ENCODE results near the gene FAM156B. TPM values are rescaled to one million over a fixed set of nuclear protein-coding genes. Genes with fewer than 3 reads are reported as not detected.
A peak's percentile ranks its signal among the peaks of the same experiment; 100 is the strongest.
"Not testable (repeated sequence)": the region's sequence is repeated elsewhere in the genome, so short reads cannot be mapped to it uniquely, and the experiment has no call there.

FAM156B gene
- total RNA-seq, 1 donor, result 20.3 TPM

DNA sequence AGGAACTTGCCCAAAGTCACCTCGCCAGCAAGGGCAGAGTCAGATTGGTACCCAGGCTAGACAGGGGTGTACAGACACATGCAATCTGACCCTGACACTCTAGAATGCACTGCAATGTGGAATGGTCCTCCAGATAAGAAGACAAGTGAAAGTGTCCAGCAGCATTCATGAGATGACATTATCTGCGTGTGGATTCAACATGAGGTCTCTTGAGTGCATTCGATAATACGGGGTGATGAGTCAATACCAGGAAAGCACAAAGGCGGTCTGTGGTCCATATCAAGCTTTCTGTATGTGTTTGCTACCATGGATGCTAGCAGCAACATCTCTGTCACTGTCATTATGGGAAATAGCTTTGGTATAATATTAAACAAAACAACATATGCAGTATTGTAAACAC, 22.5 kb upstream of the FAM156B start:
- H3K4me3 ChIP-seq (ENCODE audit: low read depth, low read length), result no peak overlapping the region
- DNase-seq (ENCODE audit: low read depth), result no peak
- TF ChIP-seq, protein P1, sequence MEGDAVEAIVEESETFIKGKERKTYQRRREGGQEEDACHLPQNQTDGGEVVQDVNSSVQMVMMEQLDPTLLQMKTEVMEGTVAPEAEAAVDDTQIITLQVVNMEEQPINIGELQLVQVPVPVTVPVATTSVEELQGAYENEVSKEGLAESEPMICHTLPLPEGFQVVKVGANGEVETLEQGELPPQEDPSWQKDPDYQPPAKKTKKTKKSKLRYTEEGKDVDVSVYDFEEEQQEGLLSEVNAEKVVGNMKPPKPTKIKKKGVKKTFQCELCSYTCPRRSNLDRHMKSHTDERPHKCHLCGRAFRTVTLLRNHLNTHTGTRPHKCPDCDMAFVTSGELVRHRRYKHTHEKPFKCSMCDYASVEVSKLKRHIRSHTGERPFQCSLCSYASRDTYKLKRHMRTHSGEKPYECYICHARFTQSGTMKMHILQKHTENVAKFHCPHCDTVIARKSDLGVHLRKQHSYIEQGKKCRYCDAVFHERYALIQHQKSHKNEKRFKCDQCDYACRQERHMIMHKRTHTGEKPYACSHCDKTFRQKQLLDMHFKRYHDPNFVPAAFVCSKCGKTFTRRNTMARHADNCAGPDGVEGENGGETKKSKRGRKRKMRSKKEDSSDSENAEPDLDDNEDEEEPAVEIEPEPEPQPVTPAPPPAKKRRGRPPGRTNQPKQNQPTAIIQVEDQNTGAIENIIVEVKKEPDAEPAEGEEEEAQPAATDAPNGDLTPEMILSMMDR (IDR thresholded peaks at IDR 0.05; ENCODE audit: insufficient read depth, low read depth, low read length), result no peak

DNA sequence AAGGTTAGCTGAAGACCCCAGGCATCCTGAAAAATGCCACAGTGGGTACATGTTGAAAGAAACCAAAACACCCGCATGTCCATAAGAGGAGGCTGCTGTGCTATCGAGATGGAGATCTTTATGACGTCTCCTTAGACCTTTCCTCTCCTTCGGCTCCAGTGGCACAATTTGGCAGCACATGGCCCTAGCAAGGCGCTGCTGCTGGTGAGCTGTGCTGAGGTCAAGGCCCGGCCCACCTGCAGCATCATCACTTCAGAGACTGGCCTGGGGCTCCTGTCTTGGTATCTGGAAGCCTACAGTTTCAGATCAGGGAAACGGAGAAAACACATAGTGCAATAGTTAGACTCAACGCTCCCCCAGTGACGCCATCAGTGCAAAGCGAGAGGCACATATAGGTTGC, 21.7 kb upstream of the FAM156B start:
- not testable (repeated sequence) for DNase-seq (ENCODE audit: low read depth); H3K4me3 ChIP-seq (ENCODE audit: low read depth, low read length)

DNA sequence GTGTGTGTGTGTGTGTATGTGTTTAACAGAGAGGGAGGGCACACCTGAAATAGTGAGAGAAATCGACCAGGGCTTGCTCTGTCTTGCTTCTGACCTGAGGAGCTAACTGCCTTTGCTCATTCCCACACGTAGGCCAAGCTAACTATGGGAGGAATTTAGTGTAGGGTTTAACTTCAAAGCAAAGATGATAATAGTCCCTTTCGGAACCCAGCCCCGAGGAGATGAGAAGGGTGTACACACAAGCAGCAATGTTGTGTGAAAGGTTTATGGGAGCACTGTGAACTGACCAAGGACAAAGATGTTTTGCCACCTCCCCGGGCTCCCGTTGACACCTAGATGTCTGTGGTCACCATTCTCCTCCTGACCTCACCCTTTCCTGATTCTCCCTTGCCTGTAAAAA, 20.7 kb upstream of the FAM156B start:
- not testable (repeated sequence) for DNase-seq (ENCODE audit: low read depth)

DNA sequence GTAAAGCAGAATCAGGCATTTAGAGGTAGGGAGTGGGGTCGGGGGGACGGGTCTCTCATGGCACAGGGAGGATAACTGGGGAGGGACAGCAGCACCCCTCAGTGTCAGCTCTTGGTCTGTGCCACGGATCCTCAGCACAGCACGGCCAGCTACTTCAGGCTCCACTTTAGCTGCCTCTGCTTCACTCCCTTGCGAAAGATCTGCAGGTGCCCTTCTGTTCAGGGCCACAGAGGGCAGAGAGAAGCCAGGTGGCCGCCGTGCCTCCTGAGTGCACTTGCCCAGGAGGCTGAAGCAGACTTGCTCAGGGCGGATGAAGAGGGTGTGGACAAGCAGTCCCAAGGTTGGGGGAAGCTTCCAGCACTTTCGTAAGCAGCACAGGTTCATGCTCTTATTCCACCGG, 9.7 kb upstream of the FAM156B start:
- DNase-seq (ENCODE audit: low read depth); H3K4me3 ChIP-seq (ENCODE audit: low read depth, low read length): not testable (repeated sequence)

More for the DNA sequence above, 20.7 kb upstream of the FAM156B start:
- H3K4me3 ChIP-seq (ENCODE audit: low read depth, low read length), result not testable (repeated sequence)

DNA sequence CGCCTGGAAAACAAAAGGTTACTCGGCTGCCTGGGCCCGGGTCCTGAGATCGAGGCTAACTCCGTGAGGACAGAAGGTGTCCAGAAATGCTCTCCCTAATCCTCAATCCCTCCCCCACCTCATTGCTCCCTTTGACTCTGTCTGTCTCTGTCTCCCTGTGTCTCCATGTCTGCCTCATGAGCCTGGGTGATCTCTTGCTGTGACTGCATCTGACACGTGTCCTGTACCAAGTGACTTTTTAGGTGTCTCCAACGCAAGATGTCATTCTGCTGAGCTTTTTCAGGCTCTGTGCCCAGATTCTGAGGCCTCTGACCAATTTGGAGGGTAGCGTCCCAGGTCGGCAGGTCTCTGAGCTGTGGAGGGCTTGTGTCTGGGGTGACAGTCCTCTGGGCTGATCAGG, 9.0 kb upstream of the FAM156B start:
- not testable (repeated sequence) for H3K4me3 ChIP-seq (ENCODE audit: low read depth, low read length)

DNA sequence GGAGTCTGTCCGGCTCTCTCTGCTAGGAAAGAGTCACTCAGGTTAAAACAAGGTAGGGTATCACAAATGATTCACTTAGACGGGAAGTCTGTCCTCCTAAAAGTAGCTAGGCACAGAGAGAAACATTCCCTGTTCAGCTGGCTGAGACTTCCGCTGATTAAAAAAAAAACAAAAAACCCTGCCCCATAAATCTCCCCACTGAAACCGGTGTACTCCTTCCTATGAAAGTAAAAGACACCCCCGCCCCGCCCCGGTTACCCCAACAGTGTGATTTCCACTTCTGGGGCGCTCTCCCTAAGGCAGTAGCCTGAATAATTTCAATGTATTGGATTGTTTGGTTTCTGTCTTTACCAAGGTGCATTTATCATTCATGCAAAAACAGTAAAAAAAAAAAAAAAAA, 692 bp upstream of the FAM156B start:
- not testable (repeated sequence) for H3K4me3 ChIP-seq (ENCODE audit: low read depth, low read length); DNase-seq (ENCODE audit: low read depth)

More for the DNA sequence above, 9.0 kb upstream of the FAM156B start:
- DNase-seq (ENCODE audit: low read depth), result not testable (repeated sequence)

DNA sequence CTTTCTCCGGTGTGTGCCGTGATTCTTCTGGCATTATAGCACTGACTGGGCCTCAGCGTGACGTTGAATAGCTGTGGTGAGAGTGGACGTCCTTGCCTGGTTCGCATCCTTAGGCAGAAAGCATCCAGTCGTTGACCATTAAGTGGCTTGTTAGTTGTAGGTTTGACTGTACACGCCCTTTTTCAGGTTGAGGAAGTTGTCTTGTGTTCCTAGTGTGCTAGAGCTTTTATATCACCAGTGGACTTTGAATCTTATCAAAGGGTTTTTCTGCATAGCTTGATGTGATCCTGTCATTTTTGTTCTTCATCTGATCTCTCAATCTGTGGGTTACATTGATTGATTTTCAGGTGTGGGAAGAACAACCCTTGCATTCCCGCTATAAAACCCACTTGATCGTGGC, 8.4 kb downstream of the FAM156B start:
- not testable (repeated sequence) for H3K4me3 ChIP-seq (ENCODE audit: low read depth, low read length); DNase-seq (ENCODE audit: low read depth)

DNA sequence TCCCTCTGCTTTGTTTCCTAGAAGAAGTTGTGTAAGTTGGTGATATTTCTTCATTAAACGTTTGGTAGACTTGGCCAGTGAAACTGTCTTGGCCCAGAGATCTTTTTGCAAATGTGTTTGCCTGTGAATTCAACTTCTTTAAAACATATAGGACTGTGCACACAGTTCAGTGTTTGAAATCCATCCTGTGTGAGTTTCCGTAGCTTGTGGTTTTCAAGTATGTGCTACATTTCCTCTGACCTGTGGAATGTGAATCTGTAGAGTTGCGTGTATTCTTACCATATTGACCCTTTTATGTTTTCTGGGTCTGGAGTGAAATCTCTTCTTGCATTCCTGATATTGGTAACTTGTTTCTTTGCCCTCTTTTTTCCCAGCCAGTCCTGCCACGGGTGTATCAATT, 8.9 kb downstream of the FAM156B start:
- DNase-seq (ENCODE audit: low read depth); H3K4me3 ChIP-seq (ENCODE audit: low read depth, low read length): not testable (repeated sequence)

DNA sequence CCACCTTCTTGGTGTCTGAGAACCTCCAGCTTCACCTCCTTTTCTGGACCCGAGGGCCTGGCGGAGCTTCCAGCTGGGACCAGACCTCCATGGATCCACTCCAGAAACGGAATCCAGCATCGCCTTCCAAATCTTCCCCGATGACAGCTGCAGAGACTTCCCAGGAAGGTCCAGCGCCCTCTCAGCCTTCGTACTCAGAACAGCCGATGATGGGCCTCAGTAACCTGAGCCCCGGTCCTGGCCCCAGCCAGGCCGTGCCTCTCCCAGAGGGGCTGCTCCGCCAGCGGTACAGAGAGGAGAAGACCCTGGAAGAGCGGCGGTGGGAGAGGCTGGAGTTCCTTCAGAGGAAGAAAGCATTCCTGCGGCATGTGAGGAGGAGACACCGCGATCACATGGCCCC, 10.0 kb downstream of the FAM156B start:
- not testable (repeated sequence) for DNase-seq (ENCODE audit: low read depth); H3K4me3 ChIP-seq (ENCODE audit: low read depth, low read length)

DNA sequence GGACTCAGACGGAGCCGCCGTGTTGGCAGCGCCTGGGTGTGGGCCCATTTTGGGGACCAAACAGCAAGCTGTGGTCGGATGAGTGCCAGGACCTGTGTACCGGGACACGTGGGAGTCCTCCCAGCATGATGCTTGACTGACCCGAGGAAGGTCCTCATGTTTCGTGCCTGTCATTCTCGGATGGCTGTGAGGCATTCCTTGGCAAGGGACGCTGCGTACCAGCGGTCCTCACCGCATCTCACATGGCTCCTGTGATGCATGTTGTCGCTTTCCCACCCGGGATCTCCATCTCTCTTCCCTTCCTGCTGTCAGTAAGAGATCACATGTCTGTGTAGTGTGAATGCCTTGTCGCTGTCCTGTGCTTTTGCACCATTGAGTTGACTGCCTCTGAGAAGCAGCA, 10.8 kb downstream of the FAM156B start:
- DNase-seq (ENCODE audit: low read depth); H3K4me3 ChIP-seq (ENCODE audit: low read depth, low read length): not testable (repeated sequence)

DNA sequence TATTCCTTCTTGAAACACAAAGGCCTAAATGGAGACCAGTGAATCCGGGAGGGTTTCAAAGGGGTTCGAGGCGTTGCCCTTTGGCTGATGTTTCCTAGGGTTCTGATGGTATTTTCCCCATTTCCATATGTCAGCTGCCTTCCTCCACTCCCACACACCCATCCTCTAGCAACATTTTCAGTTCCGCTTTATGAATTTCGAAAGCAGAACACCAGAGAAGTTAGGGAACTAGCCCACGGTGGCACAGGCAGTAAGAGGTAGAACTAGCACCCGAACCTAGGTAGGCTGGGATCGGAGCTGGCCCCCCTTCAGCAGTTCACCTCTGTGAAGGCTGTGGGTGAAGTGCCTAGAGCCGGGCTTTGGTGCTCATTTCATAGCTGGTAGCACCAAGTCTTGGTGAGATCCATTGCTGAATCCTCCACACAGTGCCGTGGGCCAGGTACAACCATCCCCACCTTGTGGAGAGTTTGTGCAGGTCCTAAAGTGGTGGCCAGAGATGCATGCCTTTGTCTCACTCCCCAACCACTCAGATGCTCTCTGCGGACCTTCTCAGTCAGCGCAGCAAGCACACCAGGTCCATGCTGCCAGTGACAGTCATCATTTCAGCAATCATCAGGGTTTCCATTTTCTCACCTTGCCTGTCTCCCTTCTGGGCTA, 12.3 kb downstream of the FAM156B start:
- not testable (repeated sequence) for H3K4me3 ChIP-seq (ENCODE audit: low read depth, low read length); DNase-seq (ENCODE audit: low read depth)

DNA sequence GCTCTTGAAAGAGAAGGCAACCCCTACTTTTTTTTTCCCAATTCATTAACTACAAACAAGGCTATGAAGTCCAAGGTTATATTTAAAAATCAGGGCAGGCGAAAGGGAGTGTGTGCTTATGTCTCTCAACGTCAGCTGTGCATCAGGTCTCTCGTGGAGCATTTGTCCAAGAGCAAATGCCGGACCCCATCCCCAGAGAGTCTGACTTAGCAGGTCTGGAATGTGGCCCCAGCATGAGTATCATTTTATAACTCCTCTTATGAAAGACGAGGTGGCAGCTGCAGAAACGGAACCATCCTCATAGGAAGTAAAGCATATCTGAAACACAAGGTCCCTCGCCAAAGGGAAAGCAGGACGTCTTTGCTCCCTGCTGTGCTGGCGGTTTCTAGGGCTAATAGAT, 16.6 kb downstream of the FAM156B start:
- DNase-seq (ENCODE audit: low read depth), result not testable (repeated sequence)

DNA sequence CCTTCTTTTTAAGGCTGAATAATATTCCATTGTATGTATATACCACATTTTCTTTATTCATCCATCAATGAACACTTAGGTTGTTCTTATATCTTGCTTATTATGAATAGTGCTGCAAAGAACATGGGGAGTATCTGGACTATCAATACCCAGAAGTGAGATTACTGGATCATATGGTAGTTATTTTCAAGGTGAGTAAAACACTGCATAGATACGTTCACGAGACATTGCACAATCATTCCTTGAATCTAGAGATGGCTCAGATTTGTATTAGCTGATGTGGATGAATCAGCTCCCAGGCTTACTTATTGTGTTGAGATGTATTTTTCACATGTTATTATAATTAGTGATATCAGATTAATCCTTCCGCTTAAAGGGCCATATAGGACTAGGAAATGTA, 17.6 kb downstream of the FAM156B start:
- not testable (repeated sequence) for DNase-seq (ENCODE audit: low read depth); H3K4me3 ChIP-seq (ENCODE audit: low read depth, low read length)

More for the DNA sequence above, 16.6 kb downstream of the FAM156B start:
- H3K4me3 ChIP-seq (ENCODE audit: low read depth, low read length), result not testable (repeated sequence)

DNA sequence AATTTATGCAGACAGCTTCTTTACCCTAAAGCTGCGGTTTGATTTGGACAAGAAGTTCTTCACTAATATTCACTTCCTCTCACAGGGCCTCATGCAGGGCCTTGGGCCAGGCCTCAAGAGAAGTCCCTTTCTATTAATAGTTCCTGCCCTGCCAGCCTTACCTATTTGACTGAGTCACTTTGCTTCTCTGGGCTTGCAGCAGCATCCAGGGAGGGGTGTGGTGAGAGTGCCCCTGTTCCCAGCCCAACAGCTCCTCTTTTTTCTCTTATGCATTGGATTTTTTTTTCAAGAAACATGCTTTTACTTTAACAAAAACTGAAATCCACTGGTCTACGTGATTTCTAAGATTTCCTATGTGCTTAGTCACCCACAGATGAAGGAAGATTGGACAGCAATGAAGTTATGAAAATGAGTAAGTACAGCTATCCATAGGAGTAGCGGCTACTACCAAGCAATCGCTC, 26.7 kb downstream of the FAM156B start:
- TF ChIP-seq, protein P1 (IDR thresholded peaks at IDR 0.05; ENCODE audit: insufficient read depth, low read depth, low read length), result no peak
- peak; percentile 22 for DNase-seq (ENCODE audit: low read depth)

DNA sequence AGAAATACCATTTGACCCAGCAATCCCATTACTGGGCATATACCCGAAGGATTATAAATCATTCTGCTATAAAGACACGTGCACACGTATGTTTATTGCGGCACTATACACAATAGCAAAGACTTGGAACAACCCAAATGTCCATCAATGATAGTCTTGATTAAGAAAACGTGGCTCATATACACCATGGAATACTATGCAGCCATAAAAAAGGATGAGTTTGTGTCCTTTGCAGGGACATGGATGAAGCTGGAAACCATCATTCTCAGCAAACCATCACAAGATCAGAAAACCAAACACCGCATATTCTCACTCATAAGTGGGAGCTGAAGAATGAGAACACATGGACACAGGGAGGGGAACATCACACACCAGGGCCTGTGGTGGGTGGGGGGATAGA, 33.1 kb downstream of the FAM156B start:
- H3K4me3 ChIP-seq (ENCODE audit: low read depth, low read length); DNase-seq (ENCODE audit: low read depth): not testable (repeated sequence)

More for the DNA sequence above, 26.7 kb downstream of the FAM156B start:
- no peak overlapping the region for H3K4me3 ChIP-seq (ENCODE audit: low read depth, low read length)
